Stimulated activated CD4-positive, alpha-beta T cell treated with anti-CD3 and anti-CD28 coated beads, Interleukin-4, amount 100 ng/mL, for 24 hours (primary cell): ENCODE data around the gene ANKH.
A peak's percentile ranks its signal among the peaks of the same experiment; 100 is the strongest.

Experiments used
- DNase-seq: peaks from one replicate; pipeline ENCODE4 v3.0.0-alpha.2; 2020

Gene ANKH

DNA sequence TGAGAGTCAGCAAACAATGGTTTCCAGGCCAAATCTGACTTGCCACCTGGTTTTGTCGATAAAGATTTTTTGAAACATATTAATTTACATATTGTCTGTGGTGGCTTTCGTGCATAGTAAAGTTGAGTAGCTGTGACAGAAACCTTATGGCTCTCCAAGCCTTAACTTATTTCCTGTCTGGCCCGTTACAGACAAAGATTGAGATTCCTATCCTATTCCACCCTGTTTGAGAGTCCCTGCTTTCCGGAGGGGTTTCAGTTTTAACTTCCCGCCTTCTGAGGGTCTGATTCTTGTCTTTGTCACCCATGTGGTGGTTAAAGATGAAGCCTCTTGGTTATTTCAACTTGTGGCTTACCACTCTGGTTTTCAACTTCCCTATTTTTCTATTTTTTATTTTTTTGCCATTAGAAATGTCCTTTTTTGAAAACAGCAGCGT is 195.7 kb downstream of the ANKH start:
- no peak for DNase-seq

- peak; percentile 20 for DNase-seq
Measured at GRCh38 chr5:14674983-14675854, 196.4 kb downstream of the ANKH start.

DNA sequence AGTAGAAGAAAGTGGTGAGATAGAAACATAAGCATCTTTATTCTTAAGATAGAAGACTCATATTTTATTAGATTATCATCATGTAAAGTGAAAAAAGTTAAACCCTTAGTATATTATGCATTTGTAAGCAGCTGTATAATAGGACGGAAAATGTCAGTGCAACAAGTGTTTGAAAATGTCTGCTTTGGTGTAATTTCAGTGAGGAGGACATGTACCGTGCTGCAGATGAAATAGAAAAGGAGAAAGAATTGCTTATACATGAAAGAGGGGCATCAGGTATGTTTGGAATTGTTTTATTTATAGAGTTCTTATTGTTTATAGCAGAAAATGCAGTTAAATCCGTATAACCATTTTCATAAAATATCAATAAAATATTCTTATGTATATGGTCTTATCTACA is 198.1 kb downstream of the ANKH start:
- no peak for DNase-seq

DNA sequence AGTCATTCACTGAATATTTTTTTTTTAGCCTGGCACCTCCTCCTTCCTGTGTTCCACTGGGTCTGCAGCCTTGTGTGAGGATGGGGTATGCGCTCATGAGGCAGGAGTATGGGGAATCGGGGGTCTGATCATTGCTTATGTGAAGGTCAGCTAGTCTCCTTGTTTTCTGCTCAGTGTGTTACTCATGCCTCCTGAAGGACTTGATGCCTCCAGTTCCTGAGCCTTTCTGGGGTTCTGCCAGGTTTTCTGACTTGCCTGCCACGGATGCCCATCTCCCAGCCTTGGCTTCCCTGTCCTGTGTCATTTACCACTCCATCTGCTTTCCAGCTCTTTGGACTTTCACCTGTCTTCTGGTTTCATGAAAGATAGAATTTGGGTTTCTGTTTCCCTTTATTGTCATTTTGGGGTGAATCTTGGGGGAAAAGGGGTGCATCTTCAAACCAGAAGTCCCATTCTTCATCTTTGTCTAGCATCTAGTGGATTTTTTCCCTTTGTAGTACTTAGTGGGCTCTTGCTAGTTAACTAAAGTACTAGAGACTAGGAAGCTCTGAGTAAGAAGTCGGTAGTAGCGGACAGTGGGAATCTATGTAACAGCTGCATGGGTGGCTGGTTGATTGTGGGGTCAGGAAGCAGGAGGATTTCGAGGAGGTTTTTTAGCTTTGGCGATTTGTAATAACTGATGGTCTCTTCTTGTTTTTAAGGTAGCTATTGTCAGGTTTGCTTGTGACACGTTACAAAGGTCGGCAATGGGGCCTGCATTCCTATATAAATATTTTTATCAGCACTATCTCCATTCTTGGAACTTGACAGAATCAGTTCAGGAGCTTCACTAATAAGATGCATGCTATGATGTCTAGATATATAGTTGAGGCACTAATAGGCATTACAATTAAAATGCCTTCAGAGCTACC is 198.8 kb downstream of the ANKH start:
- DNase-seq: no peak

DNA sequence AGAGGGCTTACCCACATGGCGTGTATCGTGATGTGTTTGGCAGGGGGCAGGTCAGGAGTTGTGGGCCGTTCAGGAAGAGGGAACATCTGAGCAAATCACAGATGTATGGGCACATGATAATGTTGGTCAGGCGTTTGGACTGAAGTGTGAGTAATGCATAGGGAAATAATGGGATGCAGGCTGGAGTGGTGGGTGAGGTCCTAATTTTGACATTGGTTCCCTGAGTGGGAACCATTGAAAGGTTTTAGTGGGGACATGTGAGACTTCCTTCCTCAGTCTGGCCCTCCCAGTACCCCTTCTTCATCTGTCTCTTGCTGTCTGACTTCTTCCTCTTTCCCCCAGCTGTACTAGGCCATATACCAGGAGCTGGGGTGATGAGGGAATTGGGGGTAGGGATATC is 199.5 kb downstream of the ANKH start:
- DNase-seq: no peak

DNA sequence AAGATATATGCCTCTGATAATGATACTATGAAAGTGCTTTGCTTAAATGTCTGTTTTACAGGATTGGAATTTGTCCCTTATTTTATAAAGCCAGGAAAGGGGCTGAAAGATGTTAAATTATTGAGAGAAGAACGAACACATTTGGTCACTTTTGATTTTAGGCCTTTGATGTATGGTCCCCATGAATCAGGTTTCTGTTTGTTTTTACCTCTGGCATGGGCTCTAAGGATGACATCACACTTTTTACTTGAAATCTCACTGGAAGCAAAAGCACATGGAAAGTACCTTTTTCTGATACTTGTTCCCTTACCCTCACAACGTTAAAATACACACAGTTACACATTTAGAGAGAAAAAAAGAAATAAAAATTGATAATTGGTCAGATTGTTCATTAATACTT is 200.2 kb downstream of the ANKH start:
- no peak for DNase-seq

DNA sequence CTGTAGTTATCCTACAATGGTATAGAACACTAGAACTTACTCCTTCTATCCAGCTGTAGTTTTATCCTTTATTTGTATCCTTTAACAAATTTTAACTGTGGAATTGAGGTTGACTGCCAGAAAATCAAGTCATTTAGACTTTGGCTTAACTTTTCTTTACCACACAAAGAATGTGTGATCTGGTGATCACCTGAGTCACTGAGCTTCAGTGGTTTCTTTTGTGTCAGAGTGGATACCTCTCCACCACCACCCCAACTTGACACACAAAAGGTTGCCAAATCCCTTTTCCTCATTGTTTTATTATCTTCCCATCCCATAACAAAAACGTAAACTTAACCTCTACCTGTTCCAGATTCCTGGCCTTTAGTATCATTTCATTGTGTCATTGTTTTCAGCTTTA is 201.6 kb downstream of the ANKH start:
- DNase-seq: no peak

- no peak for DNase-seq
Measured at GRCh38 chr5:14669415-14669814, 202.2 kb downstream of the ANKH start.

GRCh38 chr5:14668181-14668591 is 203.4 kb downstream of the ANKH start:
- DNase-seq: peak; percentile 44

- no peak for DNase-seq
Measured at GRCh38 chr5:14667770-14668169, 203.8 kb downstream of the ANKH start.

- no peak for DNase-seq
Measured at GRCh38 chr5:14667290-14667689, 204.3 kb downstream of the ANKH start.

DNA sequence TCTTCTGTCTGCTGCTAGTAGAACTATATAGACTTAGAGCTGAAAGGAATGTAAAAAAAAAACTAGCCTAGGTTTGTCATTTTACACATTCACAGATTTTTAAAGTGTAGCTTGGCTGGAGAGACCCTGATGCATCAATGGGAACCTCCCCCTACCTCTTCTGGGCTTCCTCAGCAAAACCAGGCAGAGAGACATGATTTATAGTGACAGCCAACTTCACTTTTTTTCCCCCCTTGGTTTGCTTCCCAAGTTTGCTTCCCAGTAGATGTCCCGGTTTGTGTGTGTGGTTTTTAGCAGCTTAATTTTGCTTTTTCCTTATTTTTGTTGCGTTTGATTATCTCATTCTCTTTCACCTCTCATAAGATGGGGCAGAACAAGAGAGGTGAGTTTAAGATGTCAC is 205.2 kb downstream of the ANKH start:
- no peak for DNase-seq

GRCh38 chr5:14665949-14666348 is 205.6 kb downstream of the ANKH start:
- DNase-seq: peak; percentile 63

GRCh38 chr5:14665101-14665822 is 206.3 kb downstream of the ANKH start:
- DNase-seq: peak; percentile 32

GRCh38 chr5:14664270-14665100 is 207.1 kb downstream of the ANKH start, which contains the start of gene OTULIN:
Gene OTULIN, plus strand, starts transcription at chr5:14664718. Its CDS starts 108 bp downstream, at chr5:14664826.
- peak; percentile 83 for DNase-seq

DNA sequence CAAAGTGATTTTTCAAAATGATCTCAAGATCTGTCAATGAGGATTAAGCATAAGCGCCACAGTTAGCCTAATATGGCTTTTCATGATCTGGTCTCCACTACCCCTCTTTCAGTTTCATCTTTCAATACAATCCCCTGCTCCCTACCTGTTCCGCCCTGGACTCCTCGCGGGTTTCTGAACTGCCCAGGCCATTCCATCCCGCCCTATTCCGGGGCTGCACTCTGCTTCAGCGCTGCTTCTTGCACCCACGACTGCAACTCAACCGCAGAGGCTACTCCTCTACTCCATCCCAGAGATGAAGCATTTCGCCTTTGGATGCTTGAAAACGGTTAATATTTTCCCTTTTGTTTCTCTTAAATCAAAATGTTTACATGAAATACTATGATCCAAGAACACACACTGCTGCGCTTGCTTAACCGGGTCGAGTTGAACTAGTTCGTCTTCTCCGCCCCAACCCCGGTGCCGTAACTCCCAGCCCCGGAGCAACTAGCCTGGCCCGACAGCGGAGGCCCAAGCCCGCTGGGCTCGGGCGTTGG is 207.8 kb downstream of the ANKH start:
- DNase-seq: no peak

DNA sequence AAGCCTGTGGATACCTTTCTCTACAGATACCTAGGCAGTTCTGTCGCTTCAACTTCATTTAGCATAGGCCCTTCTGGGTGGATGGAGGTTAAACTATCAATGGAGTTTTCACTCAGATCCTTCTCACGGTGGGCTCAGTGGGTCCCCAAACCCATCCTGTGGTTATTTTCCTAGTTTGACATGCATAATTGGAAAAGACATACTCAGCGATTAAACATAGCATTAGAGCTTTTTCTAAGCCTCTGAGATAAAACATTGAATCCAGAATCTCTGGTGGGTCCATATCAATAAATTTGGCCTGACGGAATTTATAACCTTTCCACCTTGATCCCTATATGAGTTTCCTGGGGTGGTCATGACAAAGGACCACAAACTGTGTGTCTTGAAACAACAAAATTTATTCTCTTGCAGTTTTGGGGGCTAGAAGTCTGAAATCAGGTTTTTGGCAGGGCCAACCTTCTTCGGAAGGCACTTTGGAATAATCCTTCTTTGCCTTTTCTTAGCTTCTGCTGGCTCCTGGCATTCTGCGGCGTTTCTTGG is 208.8 kb downstream of the ANKH start:
- DNase-seq: no peak

DNA sequence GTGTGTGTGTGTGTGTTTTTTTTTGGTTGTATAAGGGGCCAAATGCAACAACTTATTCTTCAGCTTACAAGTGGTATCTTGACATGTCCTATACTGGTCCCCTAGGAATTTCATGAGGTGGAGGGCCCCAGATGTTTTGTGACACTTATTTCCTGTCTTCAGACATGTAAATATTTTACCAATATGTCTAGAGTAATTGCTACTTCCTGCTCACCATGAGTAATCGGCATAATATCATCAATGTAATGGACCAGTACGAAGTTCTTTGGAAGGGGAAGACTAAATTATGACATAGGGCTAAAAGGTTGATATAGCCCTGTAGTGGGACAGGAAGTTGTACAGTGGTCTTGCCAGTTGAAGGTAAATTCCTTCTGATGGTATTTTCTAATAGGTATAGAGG is 210.7 kb downstream of the ANKH start:
- DNase-seq: no peak

- DNase-seq: no peak
Measured at GRCh38 chr5:14659821-14660607, 211.6 kb downstream of the ANKH start.

DNA sequence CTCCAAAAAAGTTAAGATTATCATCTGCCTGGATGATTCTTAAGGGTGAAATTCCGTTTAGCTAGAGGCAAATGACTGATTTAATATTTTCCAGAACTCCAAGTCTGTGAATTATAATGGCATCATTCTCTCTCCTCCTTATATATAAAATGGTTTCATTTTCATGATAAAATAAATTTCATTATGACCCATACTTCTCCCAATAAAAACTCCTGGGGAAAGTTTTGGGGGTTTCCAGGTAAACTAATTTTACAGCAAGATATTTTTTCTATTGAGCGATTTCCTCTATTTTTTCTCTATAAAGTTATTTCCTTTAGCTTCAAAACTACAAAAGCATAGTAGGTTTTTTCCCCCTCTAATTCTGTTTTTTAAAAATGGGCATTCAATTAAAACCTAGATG is 214.7 kb downstream of the ANKH start:
- no peak for DNase-seq
